Activated CD4-positive, alpha-beta T cell treated with anti-CD3 and anti-CD28 coated beads for 24 hours (primary cell): ENCODE measurements around the gene DGKZ.

ENCODE experiments used
- DNase-seq, 2 donors: peaks; one replicate each; pipeline ENCODE4 v3.0.0-alpha.2; 2020; ENCODE audit warnings: low read depth in 2 of 2

Gene DGKZ

DNA sequence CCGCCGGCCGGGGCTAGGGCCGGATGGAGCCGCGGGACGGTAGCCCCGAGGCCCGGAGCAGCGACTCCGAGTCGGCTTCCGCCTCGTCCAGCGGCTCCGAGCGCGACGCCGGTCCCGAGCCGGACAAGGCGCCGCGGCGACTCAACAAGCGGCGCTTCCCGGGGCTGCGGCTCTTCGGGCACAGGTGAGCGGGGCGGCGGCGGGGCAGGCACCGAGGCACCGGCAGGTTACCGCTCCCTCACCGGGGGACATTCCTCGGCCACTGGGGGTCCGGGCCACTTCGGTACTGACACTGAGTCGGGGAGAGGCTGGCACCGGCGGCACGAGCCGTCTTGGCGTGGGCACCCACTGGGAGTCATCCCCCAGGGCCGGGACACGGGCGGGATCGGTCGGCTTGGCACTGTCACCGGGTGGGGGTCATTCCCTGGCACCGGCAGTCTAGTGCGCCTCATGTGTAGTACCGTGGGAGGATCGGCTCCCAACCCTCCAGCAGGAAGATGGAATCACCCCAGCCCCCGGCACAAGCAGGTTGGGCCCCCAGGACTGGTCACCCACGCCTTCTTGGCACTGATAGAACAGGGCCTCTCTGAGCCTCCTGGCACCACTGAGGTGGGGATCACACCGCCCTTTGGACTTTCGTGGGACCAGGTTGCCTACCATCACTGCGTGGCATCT lies 511 bp downstream of the DGKZ start:
- no peak for DNase-seq

DNA sequence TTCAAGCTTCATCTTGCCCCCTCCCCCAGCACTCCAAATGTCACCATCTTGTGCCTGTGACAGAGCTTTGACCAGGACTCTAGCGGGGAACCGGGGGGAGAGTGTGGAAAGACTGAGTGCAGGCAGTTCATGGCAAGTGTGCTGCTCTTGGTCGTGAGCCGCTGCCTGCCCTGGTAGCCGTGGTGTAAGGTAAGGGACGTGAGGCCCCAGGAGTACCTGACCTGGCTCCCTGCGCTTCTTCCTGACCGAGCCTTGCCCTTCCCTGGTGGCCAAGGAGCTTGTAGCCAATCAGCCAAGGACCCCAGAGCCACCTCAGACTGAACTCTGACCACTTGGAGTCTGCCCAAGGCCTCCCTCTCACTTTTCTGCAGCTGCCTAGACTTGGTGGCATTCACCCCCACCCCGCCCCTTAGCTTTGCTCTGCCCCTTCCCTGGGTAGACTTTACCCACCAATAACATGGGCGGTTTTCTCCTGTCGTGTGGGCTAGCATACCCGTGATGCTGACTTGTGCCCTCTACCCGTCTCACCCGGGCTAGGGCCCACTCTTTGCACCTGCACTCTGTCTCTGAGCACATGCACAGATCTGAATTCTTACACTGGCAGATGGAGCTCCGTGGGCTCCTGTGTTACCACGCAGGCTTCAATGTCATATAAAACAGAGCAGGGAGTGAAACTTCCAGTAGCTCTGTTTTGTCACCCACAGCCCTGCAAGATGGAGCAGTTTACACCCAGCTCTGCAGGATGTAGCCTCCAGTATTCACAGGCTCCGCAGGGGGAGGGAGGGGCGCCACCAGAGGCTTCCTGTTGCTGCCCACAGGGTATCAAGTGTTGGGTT lies 1.5 kb downstream of the DGKZ start:
- peak in 1 of 2 donors; percentile 43 for DNase-seq

DNA sequence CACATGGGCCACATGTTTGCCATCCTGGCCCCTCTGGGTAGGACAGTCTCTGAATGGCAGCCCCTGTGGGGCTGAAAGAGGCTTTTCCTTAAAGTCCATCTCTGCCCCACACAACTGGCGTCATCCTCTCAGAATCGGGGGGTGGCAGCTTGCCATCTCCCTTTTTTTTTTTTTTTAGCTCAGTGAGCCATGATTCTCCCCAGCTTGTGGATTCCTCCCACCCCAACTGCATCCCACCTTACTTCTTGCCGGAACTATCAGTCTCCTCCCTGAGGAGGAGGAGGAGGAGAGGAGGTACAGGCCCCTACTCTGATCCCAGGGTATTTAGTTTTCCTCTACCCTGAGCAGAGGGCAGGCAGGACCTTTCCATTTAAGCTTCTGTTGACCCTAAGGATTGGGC lies 3.4 kb downstream of the DGKZ start:
- no peak for DNase-seq

DNA sequence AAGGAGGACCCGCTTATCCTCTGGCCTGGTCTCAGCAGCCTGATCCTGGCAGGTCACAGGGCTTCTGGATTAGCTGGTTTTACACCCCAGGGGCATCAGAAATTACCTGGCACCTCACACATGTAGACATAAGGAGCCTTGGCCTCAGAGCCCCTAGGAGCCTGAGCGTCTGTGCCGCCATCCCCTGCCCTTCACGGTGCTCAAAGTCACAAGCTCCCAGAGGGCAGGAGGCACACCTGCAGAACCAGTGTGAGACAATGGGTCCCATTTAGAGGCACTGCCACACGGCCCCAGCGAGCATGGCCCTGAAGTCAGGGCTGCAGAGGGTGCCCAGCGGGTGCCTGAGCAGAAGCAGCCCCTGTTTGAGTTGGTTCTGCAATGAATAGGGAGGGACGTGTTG lies 3.9 kb downstream of the DGKZ start:
- no peak for DNase-seq

DNA sequence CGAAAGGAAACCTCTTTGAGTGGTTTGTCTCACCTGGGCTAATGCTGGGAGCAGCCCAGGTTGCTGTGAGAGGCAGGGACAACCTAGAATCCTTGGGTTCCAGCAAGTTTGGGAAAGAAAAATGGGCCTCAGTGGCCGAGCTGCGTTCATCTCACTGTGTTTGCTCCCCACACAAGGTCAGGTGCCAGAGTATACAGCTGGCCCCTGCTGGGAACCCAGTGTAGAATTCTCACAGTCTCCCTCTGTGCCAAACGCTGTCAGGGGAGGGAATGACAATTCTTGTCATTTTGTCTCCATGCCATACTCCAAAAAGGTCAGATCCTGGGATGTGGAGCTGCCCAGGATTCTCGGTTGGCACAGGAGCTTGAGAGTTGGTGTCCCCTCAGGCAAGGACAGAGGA lies 4.3 kb downstream of the DGKZ start:
- DNase-seq: no peak

DNA sequence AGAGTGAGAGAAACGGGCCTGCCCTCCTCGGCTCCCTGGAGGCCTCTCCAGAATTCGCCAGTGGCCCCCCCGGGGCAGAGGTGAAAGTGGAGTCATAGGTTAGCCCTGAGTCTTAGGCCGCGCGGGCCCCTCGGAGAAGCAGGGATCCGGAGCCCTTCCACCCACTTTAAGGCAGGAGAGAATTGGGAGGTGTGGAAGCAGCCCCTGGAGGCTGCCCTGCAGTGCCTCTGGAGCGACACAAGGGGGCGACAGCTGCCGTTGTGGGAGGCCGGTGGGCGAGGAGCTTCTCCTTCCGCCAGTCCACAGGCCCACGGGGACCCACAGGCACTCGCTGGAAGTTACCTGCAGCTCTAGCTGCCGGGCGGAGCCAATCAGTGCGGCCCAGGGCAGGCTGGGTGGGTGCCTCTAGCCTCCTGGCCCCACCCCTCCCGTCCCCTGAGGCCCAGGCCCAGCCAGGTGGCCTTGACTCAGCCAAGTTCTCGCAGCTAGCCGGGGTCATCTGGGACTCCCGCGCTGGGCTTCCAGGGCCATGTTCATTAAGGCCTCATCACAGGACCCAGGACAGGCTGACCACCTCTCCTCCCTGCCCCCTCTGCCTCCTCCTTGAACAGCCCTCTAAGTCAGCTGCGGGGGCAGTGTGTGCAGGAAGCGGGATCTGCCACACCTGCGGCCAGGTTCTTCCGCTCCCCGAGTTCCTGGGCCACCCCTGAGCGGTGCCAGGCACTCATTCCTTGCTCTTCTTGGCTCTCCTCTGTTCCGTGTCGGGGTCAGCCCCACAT lies 5.0 kb downstream of the DGKZ start:
- peak; percentile 57 to 67 for DNase-seq

DNA sequence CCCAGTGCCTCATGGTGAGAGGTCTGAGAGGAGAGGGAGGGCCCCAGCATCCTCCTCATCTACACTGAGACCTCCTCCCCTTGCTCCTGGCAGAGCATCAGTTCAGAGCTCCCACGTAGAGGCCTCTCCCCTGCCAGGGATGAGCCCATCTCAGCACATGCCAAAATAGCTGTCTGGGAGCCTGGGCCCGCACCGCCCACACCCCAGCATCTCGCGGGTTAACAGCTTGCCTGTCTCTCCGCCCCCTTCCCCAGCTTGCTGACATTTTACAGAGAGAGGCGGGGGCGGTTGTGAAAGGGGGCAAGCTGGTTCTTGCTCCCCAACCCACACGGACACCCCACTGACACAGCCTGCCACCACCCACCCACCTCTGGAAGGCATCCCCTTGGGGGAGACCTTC lies 6.4 kb downstream of the DGKZ start:
- DNase-seq: peak in 1 of 2 donors; percentile 51

DNA sequence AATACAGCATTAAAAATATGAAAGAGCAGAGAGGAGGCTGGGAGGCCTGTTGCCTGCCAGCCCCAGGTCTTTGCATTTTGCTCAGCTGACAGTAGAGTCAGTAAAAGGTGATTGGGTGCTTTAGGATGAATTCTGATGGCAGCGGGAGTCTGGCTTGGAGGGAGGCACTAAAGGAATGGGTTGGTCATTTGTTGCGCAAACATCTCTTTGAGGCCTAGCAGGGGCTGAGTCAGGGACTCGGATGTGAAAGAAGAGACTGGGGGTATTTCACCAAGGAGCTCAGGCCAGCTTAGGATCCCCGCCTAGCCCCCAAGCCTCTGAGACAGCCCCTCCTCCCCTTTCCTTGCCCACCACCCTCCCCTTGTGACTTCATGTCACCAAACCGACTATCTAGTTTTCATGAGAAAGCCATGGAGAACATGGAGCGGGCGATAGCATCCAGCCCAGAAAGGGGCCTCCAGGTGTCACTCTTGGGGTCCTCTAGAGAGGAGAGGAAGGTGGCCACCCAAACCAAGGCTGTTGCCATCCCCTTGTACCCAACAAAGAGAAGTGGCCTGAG lies 9.7 kb downstream of the DGKZ start:
- DNase-seq: no peak

DNA sequence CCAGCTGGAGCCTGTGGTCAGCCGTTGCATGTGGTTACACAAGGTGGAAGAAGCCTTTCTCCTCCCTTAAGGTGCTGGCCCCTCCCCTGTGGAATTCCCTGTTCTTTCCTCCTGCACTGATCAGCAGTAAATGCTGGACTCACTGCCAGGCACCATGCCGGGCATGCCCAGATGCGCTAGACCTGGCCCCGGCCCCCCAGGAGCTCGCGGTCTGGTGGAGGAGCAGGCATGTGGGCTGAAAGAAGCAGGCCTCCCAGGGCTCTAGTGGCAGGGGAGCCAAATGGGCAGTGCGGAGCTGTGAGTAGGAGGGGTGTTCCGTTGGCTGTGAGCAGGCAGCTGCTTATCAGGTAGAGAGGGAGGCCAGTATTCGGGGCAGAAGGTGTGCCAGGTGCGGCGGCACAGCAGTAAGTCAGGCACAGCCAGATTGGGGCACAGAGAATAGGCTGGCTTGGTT lies 10.2 kb downstream of the DGKZ start:
- no peak for DNase-seq

DNA sequence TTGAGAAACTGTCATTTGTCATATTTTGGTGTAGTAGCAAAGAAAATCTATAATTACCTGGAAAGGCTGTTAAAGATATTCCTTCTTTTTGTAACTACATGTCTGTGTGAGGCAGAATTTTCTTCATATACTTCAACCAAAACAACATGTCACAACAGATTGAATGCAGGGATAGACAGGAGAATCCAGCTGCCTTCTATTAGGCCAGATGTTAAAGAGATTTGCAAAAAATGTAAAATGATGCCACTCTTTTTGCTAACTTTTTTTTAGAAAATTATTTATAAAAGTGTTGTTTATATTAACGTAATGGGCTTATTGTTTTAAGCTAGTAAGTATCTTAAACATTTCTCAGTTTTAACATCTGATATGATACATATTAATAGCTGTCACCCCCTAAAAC lies 12.7 kb downstream of the DGKZ start:
- DNase-seq: no peak

DNA sequence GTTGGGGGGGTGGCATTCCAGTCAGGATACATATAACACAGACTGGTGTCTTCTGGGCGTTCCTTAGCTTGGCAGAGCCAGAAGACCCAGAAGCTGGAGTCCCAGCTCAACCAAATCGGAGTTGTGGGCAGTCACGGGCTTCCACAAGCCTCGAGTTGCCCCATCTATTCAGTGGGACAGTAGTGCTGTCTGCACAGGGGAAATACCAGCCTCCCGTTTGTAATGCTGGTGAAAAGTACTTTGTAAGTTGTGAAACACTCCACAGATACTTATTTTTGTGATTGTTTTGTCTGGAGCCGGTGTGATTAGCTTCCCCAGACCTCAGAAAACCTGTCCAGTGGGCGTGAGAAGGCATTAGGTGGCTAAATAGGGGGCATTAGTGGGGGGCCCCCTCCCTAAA lies 13.6 kb downstream of the DGKZ start:
- DNase-seq: no peak

DNA sequence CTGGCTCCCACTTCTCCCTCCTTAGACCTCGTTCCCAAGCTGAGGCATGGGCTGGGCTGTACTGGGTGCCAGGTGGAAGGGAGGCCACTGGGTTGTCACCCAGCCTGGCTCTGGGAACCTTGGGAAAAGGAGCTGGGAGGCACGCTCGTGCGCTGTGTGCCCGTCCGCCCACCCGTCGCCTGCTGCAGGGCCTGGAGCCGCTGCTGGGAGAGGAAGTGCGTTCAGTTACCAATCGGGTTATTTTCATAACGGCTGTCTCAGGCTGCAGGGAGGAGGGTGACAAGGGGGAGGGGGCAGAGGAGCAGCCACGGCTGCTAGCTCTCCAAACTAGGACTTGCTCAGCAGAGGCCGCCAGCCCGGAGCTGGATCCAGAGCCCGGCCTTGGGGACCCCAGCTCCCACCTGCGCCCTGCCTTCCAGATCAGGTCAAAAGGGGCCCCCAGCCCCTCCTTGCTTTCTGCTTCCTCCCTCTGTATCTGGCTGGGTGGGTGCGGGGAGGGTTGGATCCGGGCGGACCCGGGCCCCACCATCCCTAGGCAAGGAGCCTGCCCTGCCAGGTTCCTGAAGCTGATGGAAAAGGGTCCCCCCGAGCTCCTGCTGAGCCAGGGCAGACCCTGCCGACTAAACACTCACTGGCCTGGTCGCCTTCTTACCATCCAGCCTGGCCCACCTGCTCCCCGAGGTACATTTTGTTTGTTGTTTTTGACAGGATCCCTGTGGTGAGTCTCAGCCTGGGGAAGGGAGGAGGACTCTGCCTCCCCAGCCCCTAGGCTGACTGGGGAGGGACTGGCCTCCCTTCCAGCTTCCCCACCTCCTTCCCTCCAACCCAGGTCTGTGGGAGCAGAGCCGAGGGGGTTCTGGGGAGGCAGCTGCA lies 14.3 kb downstream of the DGKZ start:
- DNase-seq: peak in 1 of 2 donors; percentile 57

DNA sequence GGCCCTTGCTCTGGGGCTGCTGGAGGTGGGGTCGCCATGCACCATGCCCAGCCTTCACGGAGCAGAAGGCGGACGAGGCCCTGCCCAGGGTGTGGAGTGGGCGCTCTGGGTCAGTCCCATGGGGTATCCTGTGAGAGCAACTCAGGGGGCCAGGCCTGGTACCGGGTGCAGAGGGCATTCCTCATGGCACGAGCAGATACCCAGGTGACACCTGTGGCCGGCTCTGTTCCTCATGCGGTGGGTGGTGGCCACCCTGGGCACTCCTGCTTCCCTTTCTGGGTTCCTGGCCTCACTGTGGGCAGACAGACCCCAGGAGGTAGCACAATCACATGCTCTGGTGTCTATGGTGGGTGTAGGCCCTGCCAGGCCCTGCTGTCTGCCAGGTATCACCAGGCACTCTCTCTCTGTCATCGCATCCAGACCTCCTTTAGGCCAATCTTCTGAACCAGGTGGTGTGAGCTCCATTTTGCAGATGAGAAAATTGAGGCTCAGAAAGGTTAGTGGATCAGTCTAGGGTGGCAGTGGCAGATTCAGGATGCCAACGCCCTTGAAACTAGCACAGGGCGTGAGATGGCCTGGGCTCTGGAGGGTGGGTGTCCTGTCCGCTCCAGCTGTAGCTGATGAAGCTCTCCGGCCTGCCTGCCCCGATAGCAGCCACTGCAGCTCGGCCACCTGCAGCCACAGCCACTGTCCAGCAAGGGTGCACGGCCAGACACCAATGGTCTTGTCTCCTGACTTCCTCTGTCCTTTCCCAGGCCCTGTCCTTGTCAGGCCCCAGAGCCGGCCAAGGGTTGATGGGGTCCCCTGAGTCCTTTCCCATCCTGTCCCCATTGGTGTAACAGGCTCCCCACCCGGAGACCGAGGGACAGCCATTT lies 15.1 kb downstream of the DGKZ start:
- no peak for DNase-seq

DNA sequence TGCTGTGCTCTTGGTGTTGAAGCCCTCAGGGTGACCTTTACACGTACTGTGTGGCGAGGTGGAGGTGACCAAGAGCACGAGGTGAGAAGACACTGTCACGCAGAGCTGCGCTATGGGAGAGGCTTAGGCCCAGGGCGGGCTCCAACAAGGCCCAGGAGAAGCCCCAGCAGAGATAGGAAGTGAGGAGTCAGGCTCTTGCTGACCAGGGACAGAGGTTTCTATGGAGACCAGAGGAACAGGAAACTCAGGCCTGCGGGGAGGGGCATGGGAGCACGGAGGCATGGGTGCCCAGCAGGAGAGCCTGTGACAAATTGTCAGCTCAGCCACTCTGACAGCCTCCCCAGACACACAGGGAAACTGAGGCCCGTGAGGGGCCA lies 15.8 kb downstream of the DGKZ start:
- no peak for DNase-seq

DNA sequence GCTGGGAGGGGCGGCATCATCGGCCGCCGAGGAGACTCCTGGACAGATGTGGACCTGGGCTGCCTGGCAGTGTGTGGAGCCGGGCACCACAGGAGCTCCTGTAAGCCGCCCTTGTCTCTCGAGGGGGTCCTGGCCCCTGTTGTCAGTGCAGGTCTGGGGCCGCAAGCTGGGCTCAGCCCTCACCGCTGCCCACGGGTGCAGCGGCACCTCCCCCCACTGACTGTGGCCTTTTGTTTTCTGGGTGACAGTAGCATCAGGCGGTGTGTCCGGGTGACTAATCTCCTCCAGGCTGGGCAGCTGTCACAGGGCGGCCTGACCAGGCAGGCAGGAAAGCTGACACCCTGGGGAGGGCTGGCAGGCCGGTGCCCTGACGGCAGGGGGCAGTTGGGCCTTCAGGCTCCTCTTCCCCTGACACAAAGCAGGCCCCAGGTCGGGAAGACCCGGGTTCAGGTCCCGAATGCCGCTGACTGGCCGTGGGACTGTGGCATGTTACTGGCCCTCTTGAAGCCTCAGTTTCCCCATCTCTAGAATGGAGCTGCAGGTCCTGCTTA lies 16.3 kb downstream of the DGKZ start:
- no peak for DNase-seq

DNA sequence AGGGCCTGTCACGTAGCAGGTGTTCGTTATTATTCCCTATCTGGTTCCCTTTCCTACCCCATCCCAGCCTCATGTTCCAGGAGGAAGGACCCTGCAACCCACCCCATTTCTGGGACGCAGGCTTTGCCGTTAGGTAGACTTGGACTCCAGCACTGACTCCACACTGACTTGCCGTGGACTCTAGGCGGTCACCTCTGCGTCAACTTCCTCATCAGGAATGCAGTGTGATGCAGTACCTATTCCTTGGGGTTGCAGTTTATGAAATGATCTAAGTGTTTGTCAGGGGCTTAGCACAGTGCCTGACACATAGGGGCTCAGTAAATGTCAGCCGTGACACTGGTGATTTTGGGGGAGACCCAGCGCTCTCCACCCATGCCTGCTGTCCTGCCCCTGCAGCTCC lies 16.8 kb downstream of the DGKZ start:
- no peak for DNase-seq

DNA sequence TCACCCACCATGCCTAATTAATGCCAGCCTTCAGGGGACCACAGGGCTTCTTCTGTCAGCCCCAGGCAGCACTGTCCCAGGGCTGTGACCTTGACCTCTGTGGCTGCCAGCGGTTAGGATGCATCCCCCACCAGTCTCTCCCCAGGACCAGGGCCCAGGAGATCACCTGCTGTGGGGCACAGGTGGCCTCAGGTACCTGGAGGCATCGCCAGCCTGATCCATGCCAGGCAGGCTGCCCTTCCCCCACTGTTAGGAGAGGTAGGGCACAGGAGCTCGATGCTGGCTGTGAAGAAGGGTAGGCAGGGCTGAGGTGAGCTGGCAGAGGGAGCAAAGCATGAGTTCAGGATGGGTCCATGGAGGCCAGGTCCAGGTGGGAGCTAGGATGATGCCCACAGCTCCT lies 17.5 kb downstream of the DGKZ start:
- no peak for DNase-seq

DNA sequence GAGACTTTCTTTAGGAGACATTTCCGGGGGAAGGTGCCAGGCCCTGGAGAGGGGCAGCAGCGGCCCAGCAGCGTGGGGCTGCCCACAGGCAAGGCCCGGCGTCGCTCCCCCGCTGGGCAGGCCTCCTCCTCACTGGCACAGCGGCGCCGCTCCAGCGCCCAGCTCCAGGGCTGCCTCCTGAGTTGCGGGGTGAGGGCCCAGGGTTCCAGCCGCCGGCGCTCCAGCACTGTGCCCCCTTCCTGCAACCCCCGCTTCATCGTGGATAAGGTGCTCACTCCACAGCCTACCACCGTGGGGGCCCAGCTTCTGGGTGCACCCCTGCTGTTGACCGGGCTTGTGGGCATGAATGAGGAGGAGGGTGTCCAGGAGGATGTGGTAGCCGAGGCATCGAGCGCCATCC lies 19.0 kb downstream of the DGKZ start:
- no peak for DNase-seq

DNA sequence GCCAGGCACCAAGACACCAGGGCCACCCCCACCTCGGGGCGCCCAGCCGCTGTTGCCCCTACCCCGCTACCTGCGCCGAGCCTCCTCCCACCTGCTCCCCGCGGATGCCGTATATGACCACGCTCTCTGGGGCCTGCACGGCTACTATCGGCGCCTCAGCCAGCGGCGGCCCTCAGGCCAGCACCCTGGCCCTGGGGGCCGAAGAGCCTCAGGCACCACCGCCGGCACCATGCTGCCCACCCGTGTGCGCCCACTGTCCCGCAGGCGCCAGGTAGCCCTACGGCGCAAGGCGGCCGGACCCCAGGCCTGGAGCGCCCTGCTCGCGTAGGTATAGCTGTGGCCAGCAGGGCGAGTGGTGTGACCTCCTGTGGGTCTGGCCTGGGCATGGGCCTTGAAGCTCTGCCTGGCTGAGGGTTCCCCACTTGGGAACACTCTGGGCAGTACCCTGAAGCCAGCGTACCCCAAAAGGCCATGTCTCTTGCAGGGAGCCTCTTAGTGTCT lies 19.4 kb downstream of the DGKZ start:
- no peak for DNase-seq
